Measurements from ENCODE around the gene LDLRAP1. TPM values are rescaled to one million over a fixed set of nuclear protein-coding genes. Genes with fewer than 3 reads are reported as not detected.
"Not testable (repeated sequence)": the region's sequence is repeated elsewhere in the genome, so short reads cannot be mapped to it uniquely, and the experiment has no call there.

LDLRAP1 gene
- total and polyA plus RNA-seq, 2 donors (not counting 3 experiments of a cell fraction or from before 2014, with no cell fraction given), result 23.1 to 24.7 TPM

DNA sequence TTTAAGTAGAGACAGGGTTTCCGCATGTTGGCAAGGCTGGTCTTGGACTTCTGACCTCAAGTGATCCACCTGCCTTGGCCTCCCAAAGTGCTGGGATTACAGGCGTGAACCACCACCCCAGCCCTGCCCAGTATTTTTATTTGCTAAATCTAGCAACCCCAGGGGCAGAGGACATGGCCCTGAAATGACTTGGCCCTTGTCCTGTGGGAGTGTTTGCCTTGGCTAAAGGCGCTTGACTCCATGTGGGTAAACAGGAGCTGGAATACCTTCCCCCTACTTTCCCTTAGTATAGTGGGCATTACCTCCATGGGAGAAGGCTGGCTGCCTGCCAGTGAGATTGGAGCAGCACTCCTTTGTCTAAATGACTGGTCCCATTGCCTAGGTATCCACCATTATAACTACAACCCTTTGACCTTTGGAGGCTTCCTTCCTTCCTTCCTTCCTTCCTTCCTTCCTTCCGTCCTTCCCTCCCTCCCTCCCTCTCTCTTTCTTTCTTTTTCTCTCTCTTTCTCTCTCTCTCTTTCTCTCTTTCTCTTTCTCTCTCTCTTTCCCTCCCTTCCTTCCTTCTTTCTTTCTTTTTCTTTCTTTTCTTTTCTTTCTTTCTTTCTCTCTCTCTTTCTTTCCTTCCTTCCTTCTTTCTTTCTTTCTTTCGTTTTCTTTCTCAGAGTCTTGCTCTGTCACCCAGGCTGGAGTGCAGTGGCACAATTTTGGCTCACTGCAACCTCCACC lies 57.7 kb downstream of the LDLRAP1 start:
- H3K4me2 ChIP-seq (ENCODE audit: insufficient read depth, low read length); intact Hi-C loops (cut with micrococcal nuclease); FAIRE-seq; H3K9ac ChIP-seq (replicated peaks; ENCODE audit: extremely low read depth, insufficient read depth, low read length); H3K9me3 ChIP-seq (replicated peaks; ENCODE audit: control insufficient read depth, insufficient read depth, low read length); H3K4me3 ChIP-seq (replicated peaks in 1 of 3; ENCODE audit: insufficient read depth in 1 of 3, low read depth in 1 of 3, low read length in 3 of 3); H2AFZ ChIP-seq (ENCODE audit: low read depth, low read length); dilution Hi-C loops (cut with MboI; ENCODE audit: extremely low pct_ligation_motif_present, low sequenced_read_pairs); CTCF ChIA-PET; H3K79me2 ChIP-seq (ENCODE audit: control insufficient read depth, insufficient read depth, low read length); H4K20me1 ChIP-seq (replicated peaks; ENCODE audit: control insufficient read depth, extremely low read depth, insufficient read depth, low read length); H3K27me3 ChIP-seq (ENCODE audit: control insufficient read depth in 2 of 2, insufficient read depth in 2 of 2, low read length in 2 of 2); H3K27ac ChIP-seq (ENCODE audit: insufficient read depth, low read depth, low read length); BruUV-seq (replicated peaks); H3K9me1 ChIP-seq (replicated peaks; ENCODE audit: control insufficient read depth, extremely low read depth, insufficient read depth, low read length); H3K4me1 ChIP-seq (ENCODE audit: control insufficient read depth, extremely low read depth, insufficient read depth, low read length); POLR2A ChIA-PET; DNase-seq (ENCODE audit: low read depth, low spot score); H3K36me3 ChIP-seq (ENCODE audit: control insufficient read depth in 2 of 2, extremely low read depth in 1 of 2, insufficient read depth in 2 of 2, low read length in 2 of 2): not testable (repeated sequence)

DNA sequence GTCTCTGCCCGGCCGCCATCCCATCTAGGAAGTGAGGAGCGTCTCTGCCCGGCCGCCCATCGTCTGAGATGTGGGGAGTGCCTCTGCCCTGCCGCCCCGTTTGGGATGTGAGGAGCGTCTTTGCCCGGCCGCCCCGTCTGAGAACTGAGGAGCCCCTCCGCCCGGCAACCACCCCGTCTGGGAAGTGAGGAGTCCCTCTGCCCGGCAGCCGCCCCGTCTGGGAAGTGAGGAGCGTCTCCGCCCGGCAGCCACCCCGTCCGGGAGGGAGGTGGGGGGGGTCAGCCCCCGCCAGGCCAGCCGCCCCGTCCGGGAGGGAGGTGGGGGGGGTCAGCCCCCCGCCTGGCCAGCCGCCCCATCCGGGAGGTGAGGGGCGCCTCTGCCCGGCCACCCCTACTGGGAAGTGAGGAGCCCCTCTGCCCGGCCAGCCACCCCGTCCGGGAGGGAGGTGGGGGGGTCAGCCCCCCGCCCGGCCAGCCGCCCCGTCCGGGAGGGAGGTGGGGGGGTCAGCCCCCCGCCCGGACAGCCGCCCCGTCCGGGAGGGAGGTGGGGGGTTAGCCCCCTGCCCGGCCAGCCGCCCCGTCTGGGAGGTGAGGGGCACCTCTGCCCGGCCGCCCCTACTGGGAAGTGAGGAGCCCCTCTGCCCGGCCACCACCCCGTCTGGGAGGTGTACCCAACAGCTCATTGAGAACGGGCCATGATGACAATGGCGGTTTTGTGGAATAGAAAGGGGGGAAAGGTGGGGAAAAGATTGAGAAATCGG lies 60.6 kb downstream of the LDLRAP1 start:
- H3K9ac ChIP-seq (replicated peaks; ENCODE audit: extremely low read depth, insufficient read depth, low read length); H3K36me3 ChIP-seq (ENCODE audit: control insufficient read depth in 2 of 2, extremely low read depth in 1 of 2, insufficient read depth in 2 of 2, low read length in 2 of 2); H3K9me1 ChIP-seq (replicated peaks; ENCODE audit: control insufficient read depth, extremely low read depth, insufficient read depth, low read length); H3K27ac ChIP-seq (ENCODE audit: insufficient read depth, low read depth, low read length); H3K27me3 ChIP-seq (ENCODE audit: control insufficient read depth in 2 of 2, insufficient read depth in 2 of 2, low read length in 2 of 2); dilution Hi-C loops (cut with MboI; ENCODE audit: extremely low pct_ligation_motif_present, low sequenced_read_pairs); H2AFZ ChIP-seq (ENCODE audit: low read depth, low read length); H3K4me2 ChIP-seq (ENCODE audit: insufficient read depth, low read length); CTCF ChIA-PET; H3K4me3 ChIP-seq (replicated peaks in 1 of 3; ENCODE audit: insufficient read depth in 1 of 3, low read depth in 1 of 3, low read length in 3 of 3); POLR2A ChIA-PET; H3K4me1 ChIP-seq (ENCODE audit: control insufficient read depth, extremely low read depth, insufficient read depth, low read length); intact Hi-C loops (cut with micrococcal nuclease); BruUV-seq (replicated peaks); H3K79me2 ChIP-seq (ENCODE audit: control insufficient read depth, insufficient read depth, low read length); H3K9me3 ChIP-seq (replicated peaks; ENCODE audit: control insufficient read depth, insufficient read depth, low read length); FAIRE-seq; DNase-seq (ENCODE audit: low read depth, low spot score); H4K20me1 ChIP-seq (replicated peaks; ENCODE audit: control insufficient read depth, extremely low read depth, insufficient read depth, low read length): not testable (repeated sequence)

Data from endothelial cell of umbilical vein (primary cell).